HepG2 (cell line): Measurements from ENCODE around the gene CERS3. TPM values are rescaled to one million over a fixed set of nuclear protein-coding genes. Genes with fewer than 3 reads are reported as not detected.

Experiments used
- ATAC-seq: fragments of 200-7000 bp; cut with Tn5 transposase; 3 replicates; pipeline ENCODE4 v1.9.1; 2020; ENCODE audit warnings: mild to moderate bottlenecking, moderate library complexity
- BruUV-seq: library from RNA; stranded (reverse); fragments of 400-500 nt; replicated peaks from 2 replicates; lab custom pipeline; 2021; lab: Mats Ljungman, UMichigan
- CTCF ChIA-PET: fragments of 300-600 bp; formaldehyde crosslinking; extraction: SDS; loops from one replicate; lab custom pipeline; 2021; ENCODE audit warnings: low total read pairs, inconsistent platforms, low intra/inter-chr PET ratio; lab: Yijun Ruan, JAX
- POLR2A ChIA-PET: fragments of 350-600 bp; sonication (Branson Sonifier 250); formaldehyde crosslinking; loops from one replicate; lab custom pipeline; 2020; ENCODE audit warnings: antibody characterized with exemption, inconsistent platforms; lab: Yijun Ruan, JAX
- DNase-seq: peaks from one replicate; pipeline ENCODE4 v3.0.0-alpha.2; 2015; ENCODE audit warnings: low spot score
- FAIRE-seq: peaks from 3 replicates; lab custom pipeline; 2011; peaks lifted over from hg19 to GRCh38; lab: Jason Lieb, UNC
- H2AFZ ChIP-seq: one replicate; pipeline ENCODE4 v1.6.1; 2011; ENCODE audit warnings: low read length, inconsistent platforms
- H3K27ac ChIP-seq: fragments of 300-600 bp; 3 replicates; pipeline ENCODE4 v1.8.0; 2011; ENCODE audit warnings: mixed run types, mild to moderate bottlenecking, mixed read lengths, low read length, inconsistent platforms; ENCODE audit not compliant: insufficient read depth; ENCODE audit errors: extremely low read length
- H3K27me3 ChIP-seq, 2 experiments: fragments of 200-600 bp in 1 of 2; 2 replicates in 1 of 2; 3 replicates in 1 of 2; pipeline versions ENCODE4 v1.6.0 to v1.8.0; 2011; ENCODE audit warnings: low read length in 2 of 2, mild to moderate bottlenecking in 2 of 2, moderate library complexity in 2 of 2, inconsistent platforms in 1 of 2; ENCODE audit not compliant: insufficient read depth in 2 of 2, control insufficient read depth in 1 of 2
- H3K36me3 ChIP-seq, 2 experiments: fragments of 200-600 bp in 1 of 2; replicated peaks in 1 of 2; 2 replicates in 1 of 2; 3 replicates in 1 of 2; pipeline versions ENCODE4 v1.5.1 to v1.8.0; 2011; ENCODE audit warnings: low read length in 2 of 2, inconsistent platforms in 1 of 2; ENCODE audit not compliant: insufficient read depth in 2 of 2, control insufficient read depth in 1 of 2
- H3K4me1 ChIP-seq: 2 replicates; pipeline ENCODE4 v1.5.1; 2012; ENCODE audit warnings: low read length, inconsistent platforms; ENCODE audit not compliant: insufficient read depth
- H3K4me2 ChIP-seq: 2 replicates; pipeline ENCODE4 v1.6.0; 2011; ENCODE audit warnings: low read depth, low read length, inconsistent platforms
- H3K4me3 ChIP-seq, 3 experiments: fragments of 200-600 bp in 1 of 3; sonication (generic), shearing (Covaris generic) in 1 of 3; replicated peaks in 1 of 3; 2 replicates each; pipeline ENCODE4 v1.5.1; 2011 to 2016; ENCODE audit warnings: low read length in 3 of 3, inconsistent platforms in 2 of 3, low read depth in 2 of 3, mild to moderate bottlenecking in 2 of 3, control low read depth in 1 of 3, mixed read lengths in 1 of 3; ENCODE audit not compliant: insufficient read depth in 1 of 3
- H3K79me2 ChIP-seq: one replicate; pipeline ENCODE4 v1.6.1; 2011; ENCODE audit warnings: low read length, inconsistent platforms; ENCODE audit not compliant: insufficient read depth
- H3K9ac ChIP-seq: 2 replicates; pipeline ENCODE4 v1.6.0; 2011; ENCODE audit warnings: mild to moderate bottlenecking, low read depth, low read length, inconsistent platforms; ENCODE audit not compliant: insufficient read depth
- H3K9me3 ChIP-seq: 2 replicates; pipeline ENCODE4 v1.5.1; 2012; ENCODE audit warnings: mild to moderate bottlenecking, low read length
- H4K20me1 ChIP-seq: 2 replicates; pipeline ENCODE4 v1.6.0; 2011; ENCODE audit warnings: inconsistent platforms, mild to moderate bottlenecking, low read length, moderate library complexity; ENCODE audit not compliant: insufficient read depth
- KLF15 ChIP-seq: sonication (generic); formaldehyde crosslinking; IDR thresholded peaks from 2 replicates; pipeline ENCODE4 v1.8.1; 2023; ENCODE audit warnings: borderline replicate concordance, mild to moderate bottlenecking, inconsistent platforms, missing genetic modification reagents, mixed read lengths
- PHF21A ChIP-seq: sonication (generic); formaldehyde crosslinking; IDR thresholded peaks from 2 replicates; pipeline ENCODE4 v1.5.0; 2020; ENCODE audit warnings: mild to moderate bottlenecking, missing genetic modification reagents
- RARA ChIP-seq: IDR thresholded peaks from 2 replicates; pipeline ENCODE4 v1.6.1; 2016; ENCODE audit warnings: missing genetic modification reagents, missing compliant biosample characterization
- RFX5 ChIP-seq: IDR thresholded peaks from 2 replicates; pipeline ENCODE4 v1.6.1; 2011; ENCODE audit warnings: low read depth, low read length, improper control_type of control experiment
- SRSF4 ChIP-seq: fragments of 200-400 bp; formaldehyde crosslinking; IDR thresholded peaks from one replicate; pipeline ENCODE4 v1.6.1; 2018; ENCODE audit warnings: mild to moderate bottlenecking, low read depth, low read length, moderate library complexity; ENCODE audit not compliant: poor library complexity, severe bottlenecking
- SUZ12 ChIP-seq: fragments of 150-350 bp; IDR thresholded peaks from 2 replicates; pipeline ENCODE4 v1.6.1; 2014; ENCODE audit warnings: low read depth, low read length
- WIZ ChIP-seq: sonication (generic); formaldehyde crosslinking; IDR thresholded peaks from 2 replicates; pipeline ENCODE4 v1.5.1; 2020; ENCODE audit warnings: mild to moderate bottlenecking, missing genetic modification reagents
- ZBTB7A ChIP-seq: sonication (generic); formaldehyde crosslinking; IDR thresholded peaks from 2 replicates; pipeline ENCODE4 v1.8.0; 2022; ENCODE audit warnings: mild to moderate bottlenecking, missing genetic modification reagents
- ZNF17 ChIP-seq: sonication (generic); formaldehyde crosslinking; IDR thresholded peaks from 2 replicates; pipeline ENCODE4 v1.5.0; 2020; ENCODE audit warnings: mild to moderate bottlenecking, missing genetic modification reagents
- ZNF263 ChIP-seq: sonication (generic); formaldehyde crosslinking; IDR thresholded peaks from 2 replicates; pipeline ENCODE4 v1.4.0; 2020; ENCODE audit warnings: missing genetic modification reagents
- ZNF557 ChIP-seq: sonication (generic); formaldehyde crosslinking; IDR thresholded peaks from 2 replicates; pipeline ENCODE4 v1.4.0; 2020; ENCODE audit warnings: missing genetic modification reagents
- ZNF660 ChIP-seq: sonication (generic); formaldehyde crosslinking; IDR thresholded peaks from 2 replicates; pipeline ENCODE4 v1.5.1; 2020; ENCODE audit warnings: mild to moderate bottlenecking, low read depth, missing genetic modification reagents, borderline replicate concordance
- ZNF781 ChIP-seq: sonication (generic); formaldehyde crosslinking; IDR thresholded peaks from 2 replicates; pipeline ENCODE4 v1.5.1; 2020; ENCODE audit warnings: borderline replicate concordance, mild to moderate bottlenecking, missing genetic modification reagents; ENCODE audit errors: not compliant biosample characterization
- WGBS: methylation state at CpG from one replicate; pipeline ENCODE4 v1.1.6; 2017; ENCODE audit warnings: low lambda C conversion rate; 5-methylcytosine and 5-hydroxymethylcytosine counted together
- in situ Hi-C: cut with HindIII; loops from 2 replicates; pipeline ENCODE4 v1.10.0; 2017; ENCODE audit warnings: low pct_unique_long_range_greater_than_20kb; ENCODE audit not compliant: extremely low pct_ligation_motif_present
- intact Hi-C: fragments of 100-400 bp; cut with micrococcal nuclease; formaldehyde crosslinking; loops from one replicate; pipeline ENCODE4 v1.10.0; 2022; ENCODE audit not compliant: unreplicated experiment
- polyA plus RNA-seq, 8 experiments: library from polyadenylated mRNA; depleted of rRNA in 3 of 8; stranded (reverse) in 7 of 8; unstranded in 1 of 8; fragments of >200 nt; fragmentation: Illumina TruSeq in 4 of 8; extraction: Trizol in 4 of 8; gene quantifications; 2 replicates each; pipeline versions ENCODE4 v1.2.1 to v1.2.3, GENCODE V29; 2011 to 2016; ENCODE audit warnings: low read depth in 4 of 8, missing spikeins in 1 of 8, mixed read lengths in 1 of 8; ENCODE audit not compliant: insufficient read depth in 1 of 8
- total RNA-seq, 5 experiments: library from RNA; depleted of rRNA; stranded (reverse); fragments of >200 nt; fragmentation: Illumina TruSeq; extraction: Trizol; gene quantifications; 2 replicates each; pipeline ENCODE4 v1.2.3, GENCODE V29; 2016; ENCODE audit warnings: low read depth in 1 of 5
- TF ChIP-seq, protein P1 (sequence below): sonication (generic); formaldehyde crosslinking; IDR thresholded peaks from 2 replicates; pipeline ENCODE4 v1.8.0; 2022; ENCODE audit warnings: mild to moderate bottlenecking, missing genetic modification reagents
- TF ChIP-seq, protein P2 (sequence below), 2 experiments: fragments of 450-650 bp in 1 of 2; sonication (generic) in 1 of 2; formaldehyde crosslinking; IDR thresholded peaks; 2 replicates each; pipeline versions ENCODE4 v1.5.0 to v1.8.0; 2020 to 2022; ENCODE audit warnings: mild to moderate bottlenecking in 1 of 2, missing genetic modification reagents in 1 of 2

Gene CERS3
- total and polyA plus RNA-seq, 2 of the 13 experiments (the other 11 are each of a cell fraction or from before 2014, with no cell fraction given), result not detected

DNA sequence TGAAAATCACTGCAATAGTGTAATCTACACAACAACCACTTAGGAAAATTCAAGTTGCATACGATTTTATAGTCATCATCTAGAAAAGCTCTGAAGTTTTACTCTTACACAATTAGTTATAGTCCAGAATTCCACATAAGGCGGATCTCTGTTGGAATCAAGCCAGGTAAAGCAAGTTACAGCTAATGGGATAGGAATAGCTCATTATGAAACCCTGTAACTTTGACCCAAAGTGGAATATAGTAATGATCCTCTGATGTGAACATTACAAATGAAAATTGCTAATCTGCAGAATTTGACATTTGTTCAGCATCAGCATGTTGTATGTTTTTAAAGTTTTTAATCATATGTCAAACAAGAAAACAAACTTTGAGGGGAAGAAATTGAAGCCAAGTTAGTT, 4.4 kb downstream of the CERS3 start:
- Histone ChIP-seq H3K4me3 (no peak overlapping the region), H4K20me1 (no peaks in the 10 kb centered on the region), H3K4me1 (no peaks in the 10 kb centered on the region), H3K27me3 (peaks cover 0 to 14% of the 10 kb centered on the region in 2 experiments; a peak in 1 of 5 replicates), H3K36me3 (no peaks in the 10 kb centered on the region), H3K27ac (no peak overlapping the region), H3K9ac (no peak overlapping the region), H3K79me2 (no peaks in the 10 kb centered on the region), H3K4me2 (no peak overlapping the region), H3K9me3 (no peaks in the 10 kb centered on the region), H2AFZ (no peak overlapping the region)
- CTCF ChIA-PET, result no interaction called here
- no TSS peak for BruUV-seq
- ATAC-seq (no peak), DNase-seq (no peak), FAIRE-seq (no peak)
- POLR2A ChIA-PET, result no interaction called here
- WGBS, result 3% methylated on average over 2 of the region's 2 CpGs
- in situ Hi-C loops (no loop called here), intact Hi-C loops (no loop called here)
- TF ChIP-seq WIZ (no peak), SUZ12 (no peak), SRSF4 (no peak), ZNF660 (CRISPR knock-in tag) (no peak), RFX5 (no peak), ZNF557 (CRISPR knock-in tag) (no peak), KLF15 (no peak), ZNF17 (CRISPR knock-in tag) (no peak), ZNF781 (CRISPR knock-in tag) (no peak), RARA (CRISPR knock-in tag) (no peak), ZNF263 (CRISPR knock-in tag) (no peak), ZBTB7A (CRISPR knock-in tag) (no peak), PHF21A (CRISPR knock-in tag) (no peak)
- TF ChIP-seq, protein P1, sequence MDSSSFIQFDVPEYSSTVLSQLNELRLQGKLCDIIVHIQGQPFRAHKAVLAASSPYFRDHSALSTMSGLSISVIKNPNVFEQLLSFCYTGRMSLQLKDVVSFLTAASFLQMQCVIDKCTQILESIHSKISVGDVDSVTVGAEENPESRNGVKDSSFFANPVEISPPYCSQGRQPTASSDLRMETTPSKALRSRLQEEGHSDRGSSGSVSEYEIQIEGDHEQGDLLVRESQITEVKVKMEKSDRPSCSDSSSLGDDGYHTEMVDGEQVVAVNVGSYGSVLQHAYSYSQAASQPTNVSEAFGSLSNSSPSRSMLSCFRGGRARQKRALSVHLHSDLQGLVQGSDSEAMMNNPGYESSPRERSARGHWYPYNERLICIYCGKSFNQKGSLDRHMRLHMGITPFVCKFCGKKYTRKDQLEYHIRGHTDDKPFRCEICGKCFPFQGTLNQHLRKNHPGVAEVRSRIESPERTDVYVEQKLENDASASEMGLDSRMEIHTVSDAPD (CRISPR knock-in tag), result no peak
- TF ChIP-seq, protein P2, sequence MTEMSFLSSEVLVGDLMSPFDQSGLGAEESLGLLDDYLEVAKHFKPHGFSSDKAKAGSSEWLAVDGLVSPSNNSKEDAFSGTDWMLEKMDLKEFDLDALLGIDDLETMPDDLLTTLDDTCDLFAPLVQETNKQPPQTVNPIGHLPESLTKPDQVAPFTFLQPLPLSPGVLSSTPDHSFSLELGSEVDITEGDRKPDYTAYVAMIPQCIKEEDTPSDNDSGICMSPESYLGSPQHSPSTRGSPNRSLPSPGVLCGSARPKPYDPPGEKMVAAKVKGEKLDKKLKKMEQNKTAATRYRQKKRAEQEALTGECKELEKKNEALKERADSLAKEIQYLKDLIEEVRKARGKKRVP (CRISPR knock-in tag; IDR thresholded peaks at IDR 0.05), result no peak
